Measurements from ENCODE around the gene C2CD2. TPM values are rescaled to one million over a fixed set of nuclear protein-coding genes. Genes with fewer than 3 reads are reported as not detected.

C2CD2 gene
- total RNA-seq, 4 donors from 2014 or later = 1.7 to 7.2 (median 2.4) TPM

DNA sequence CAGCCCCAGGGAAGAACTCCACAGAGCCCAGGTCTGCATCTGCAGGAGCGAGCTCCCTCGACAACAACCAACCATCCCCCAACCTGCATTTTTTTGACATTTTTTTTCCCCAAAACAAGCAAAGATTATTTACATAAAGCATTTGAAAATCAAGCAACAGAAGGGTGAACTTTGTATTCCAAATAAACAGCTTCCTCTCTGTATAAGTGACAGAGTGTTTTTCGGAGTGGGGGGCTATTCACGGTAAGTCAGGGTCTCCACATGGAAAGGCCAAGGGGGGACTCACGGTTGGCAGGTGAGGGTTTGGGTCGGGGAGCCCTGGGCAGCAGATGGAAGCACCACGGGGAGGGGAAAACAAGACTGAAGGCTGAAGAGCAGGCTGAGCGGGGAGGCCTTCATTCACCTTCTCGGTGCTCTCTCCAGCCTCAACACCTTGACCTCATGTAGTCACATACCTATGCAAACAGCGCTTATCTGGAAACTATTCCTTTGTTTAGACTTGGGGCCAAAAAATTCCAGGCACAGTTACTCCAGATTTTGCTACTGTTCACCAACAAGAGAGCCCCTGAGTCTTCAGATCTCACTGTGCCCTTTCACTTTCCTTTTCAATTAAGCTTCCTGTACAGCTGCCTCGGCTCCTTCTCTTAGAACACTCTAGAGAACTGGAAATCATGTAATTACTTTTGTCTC, 27.6 kb downstream of the C2CD2 start:
- no peaks in the 10 kb centered on the region for H3K9me3 ChIP-seq
- no peaks in the 10 kb centered on the region for H3K36me3 ChIP-seq
- intact Hi-C loops (cut with DNase I; ENCODE audit: low total_unique reads) (no loop called here), in situ Hi-C loops (cut with MboI; ENCODE audit: low sequenced_read_pairs in 4 of 4) (loop anchor here in 1 of 4 donors (25.0 kb wide), 1 partner anchor 89 kb away; no protein-coding TSS in a partner anchor)
- no peak for DNase-seq
- peak overlapping the region; percentile 33 to 51 (median 46) for H3K4me3 ChIP-seq
- peak; percentile 67 to 89 for ATAC-seq
- H3K4me1 ChIP-seq = peaks cover 2 to 26% of the 10 kb centered on the region in 2 donors
- TF ChIP-seq POLR2A (IDR thresholded peaks at IDR 0.05) = no peak
- TF ChIP-seq, protein P1, sequence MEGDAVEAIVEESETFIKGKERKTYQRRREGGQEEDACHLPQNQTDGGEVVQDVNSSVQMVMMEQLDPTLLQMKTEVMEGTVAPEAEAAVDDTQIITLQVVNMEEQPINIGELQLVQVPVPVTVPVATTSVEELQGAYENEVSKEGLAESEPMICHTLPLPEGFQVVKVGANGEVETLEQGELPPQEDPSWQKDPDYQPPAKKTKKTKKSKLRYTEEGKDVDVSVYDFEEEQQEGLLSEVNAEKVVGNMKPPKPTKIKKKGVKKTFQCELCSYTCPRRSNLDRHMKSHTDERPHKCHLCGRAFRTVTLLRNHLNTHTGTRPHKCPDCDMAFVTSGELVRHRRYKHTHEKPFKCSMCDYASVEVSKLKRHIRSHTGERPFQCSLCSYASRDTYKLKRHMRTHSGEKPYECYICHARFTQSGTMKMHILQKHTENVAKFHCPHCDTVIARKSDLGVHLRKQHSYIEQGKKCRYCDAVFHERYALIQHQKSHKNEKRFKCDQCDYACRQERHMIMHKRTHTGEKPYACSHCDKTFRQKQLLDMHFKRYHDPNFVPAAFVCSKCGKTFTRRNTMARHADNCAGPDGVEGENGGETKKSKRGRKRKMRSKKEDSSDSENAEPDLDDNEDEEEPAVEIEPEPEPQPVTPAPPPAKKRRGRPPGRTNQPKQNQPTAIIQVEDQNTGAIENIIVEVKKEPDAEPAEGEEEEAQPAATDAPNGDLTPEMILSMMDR (IDR thresholded peaks at IDR 0.05 in 4 of 5, conservative IDR thresholded peaks at IDR 0.05 in 1 of 5) = no peak
- H3K27me3 ChIP-seq = no peaks in the 10 kb centered on the region
- H3K27ac ChIP-seq = peak overlapping the region; percentile 65 to 76 (median 70)

DNA sequence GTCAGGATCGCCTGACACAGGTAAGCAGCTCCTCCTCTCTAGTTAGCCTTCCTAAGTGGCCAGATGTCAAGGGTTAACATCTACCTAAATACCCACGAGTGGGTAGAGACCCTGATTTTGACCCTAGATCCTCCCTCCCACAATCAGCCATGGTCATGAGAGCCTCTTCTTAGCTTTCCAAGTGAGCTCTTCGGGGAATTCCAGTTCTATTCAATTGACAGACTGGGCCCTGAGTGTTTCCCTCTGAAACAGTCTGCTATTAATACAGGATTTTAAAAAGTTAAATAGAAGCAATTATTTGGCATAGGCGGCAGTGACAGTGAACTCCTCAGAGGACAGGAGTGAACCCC, 28.1 kb downstream of the C2CD2 start:
- peak overlapping the region; percentile 65 to 76 (median 70) for H3K27ac ChIP-seq
- in situ Hi-C loops (cut with MboI; ENCODE audit: low sequenced_read_pairs in 4 of 4) (loop anchor here in 1 of 4 donors (25.0 kb wide), 1 partner anchor 88 kb away; no protein-coding TSS in a partner anchor), intact Hi-C loops (cut with DNase I; ENCODE audit: low total_unique reads) (no loop called here)
- no peaks in the 10 kb centered on the region for H3K9me3 ChIP-seq
- no peak for DNase-seq
- TF ChIP-seq, protein P1 (IDR thresholded peaks at IDR 0.05 in 4 of 5, conservative IDR thresholded peaks at IDR 0.05 in 1 of 5) = no peak
- TF ChIP-seq POLR2A (IDR thresholded peaks at IDR 0.05) = no peak
- H3K36me3 ChIP-seq = no peaks in the 10 kb centered on the region
- no peaks in the 10 kb centered on the region for H3K27me3 ChIP-seq
- H3K4me3 ChIP-seq = peak overlapping the region in 3 of 4 donors; percentile 33 to 51 (median 48)
- ATAC-seq = no peak
- peaks cover 2 to 26% of the 10 kb centered on the region in 2 donors for H3K4me1 ChIP-seq

DNA sequence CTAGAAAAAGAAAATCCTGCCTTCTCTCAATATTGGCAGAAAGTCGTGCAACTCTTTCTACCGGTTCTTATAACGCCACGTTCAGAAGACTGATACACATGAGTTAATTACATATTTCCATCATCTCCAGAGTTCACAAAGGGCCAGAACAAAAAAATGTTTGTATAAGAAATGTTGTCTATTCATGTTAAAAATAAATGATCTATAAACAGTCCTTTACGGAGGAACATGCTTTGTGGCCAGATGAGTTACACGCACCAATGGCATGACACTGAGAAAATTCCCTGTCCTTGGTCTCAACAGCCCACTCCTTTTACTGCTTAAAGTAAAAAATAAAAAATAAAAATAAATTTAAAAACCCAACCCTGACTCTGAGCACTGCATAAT, 29.5 kb downstream of the C2CD2 start:
- ATAC-seq = peak in 1 of 2 donors; percentile 34

DNA sequence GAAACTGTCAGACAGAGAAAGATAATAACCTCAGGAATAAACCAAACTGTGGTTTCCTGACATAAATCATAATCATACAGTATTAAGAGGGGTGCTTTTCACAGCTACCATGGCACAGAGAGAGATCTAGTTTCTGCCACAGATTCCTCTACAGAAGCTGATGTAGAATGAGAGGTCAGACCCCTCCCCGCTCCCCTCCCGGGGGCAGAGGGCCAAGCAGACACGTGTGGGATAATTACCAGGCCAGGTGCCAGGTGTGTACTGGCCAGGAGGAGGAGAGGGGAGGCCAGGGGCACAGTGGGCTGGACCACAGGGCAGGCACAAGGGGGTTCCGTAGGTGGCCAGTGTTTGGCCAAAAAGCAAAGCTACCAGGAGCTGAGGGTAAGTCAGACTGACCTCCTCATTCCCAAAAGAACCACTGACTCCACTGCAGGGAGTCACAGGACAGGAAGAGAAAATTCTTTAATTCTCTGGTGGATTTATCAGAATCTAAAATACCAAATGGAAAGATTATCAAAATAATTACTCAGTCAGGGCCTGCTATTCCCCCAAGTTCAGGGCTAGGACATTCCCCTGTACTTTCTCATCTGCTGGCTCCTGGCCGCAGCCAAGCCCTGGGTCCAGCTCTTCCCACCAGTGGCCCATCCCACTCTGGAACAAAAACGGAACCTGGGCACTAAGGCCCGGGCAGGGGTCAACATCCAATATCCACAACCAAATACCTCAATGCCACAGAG, 30.0 kb downstream of the C2CD2 start:
- ATAC-seq = peak; percentile 25 to 44
- H3K27me3 ChIP-seq = no peaks in the 10 kb centered on the region
- DNase-seq = no peak
- no peaks in the 10 kb centered on the region for H3K36me3 ChIP-seq
- intact Hi-C loops (cut with DNase I; ENCODE audit: low total_unique reads) = no loop called here
- in situ Hi-C loops (cut with MboI; ENCODE audit: low sequenced_read_pairs in 4 of 4) = no loop called here
- TF ChIP-seq, protein P1 (IDR thresholded peaks at IDR 0.05 in 4 of 5, conservative IDR thresholded peaks at IDR 0.05 in 1 of 5) = no peak
- TF ChIP-seq POLR2A (IDR thresholded peaks at IDR 0.05) = no peak
- peaks cover 2 to 26% of the 10 kb centered on the region in 2 donors for H3K4me1 ChIP-seq
- no peaks in the 10 kb centered on the region for H3K9me3 ChIP-seq
- H3K4me3 ChIP-seq = peak overlapping the region in 1 of 4 donors; percentile 14
- peak overlapping the region; percentile 66 to 76 (median 71) for H3K27ac ChIP-seq

More for the DNA sequence above, 29.5 kb downstream of the C2CD2 start:
- intact Hi-C loops (cut with DNase I; ENCODE audit: low total_unique reads) = no loop called here
- Histone ChIP-seq H3K27ac (peak overlapping the region; percentile 66 to 76 (median 71)), H3K27me3 (no peaks in the 10 kb centered on the region), H3K9me3 (no peaks in the 10 kb centered on the region), H3K4me3 (peak overlapping the region in 1 of 4 donors; percentile 14), H3K4me1 (peaks cover 2 to 26% of the 10 kb centered on the region in 2 donors), H3K36me3 (no peaks in the 10 kb centered on the region)
- in situ Hi-C loops (cut with MboI; ENCODE audit: low sequenced_read_pairs in 4 of 4) = no loop called here
- no peak for TF ChIP-seq POLR2A (IDR thresholded peaks at IDR 0.05)
- TF ChIP-seq, protein P1 (IDR thresholded peaks at IDR 0.05 in 4 of 5, conservative IDR thresholded peaks at IDR 0.05 in 1 of 5) = no peak
- no peak for DNase-seq

All from gastrocnemius medialis (tissue), 4 donors.